Liver (tissue), 3 donors: ENCODE data around the gene ACTL8.

ENCODE experiments used
- CTCF ChIP-seq: fragments of 150-350 bp; IDR thresholded peaks from 2 replicates; pipeline ENCODE4 v1.5.1; 2017; ENCODE audit warnings: improper control_type of control experiment, low read depth, low read length; ENCODE audit not compliant: missing input control
- EGR1 ChIP-seq, 2 donors: IDR thresholded peaks; 2 replicates each; pipeline ENCODE4 v1.6.1; 2016 to 2018; ENCODE audit warnings: antibody characterized with exemption in 2 of 2, low read depth in 2 of 2
- MAX ChIP-seq: IDR thresholded peaks from 2 replicates; pipeline ENCODE4 v1.6.1; 2016; ENCODE audit warnings: antibody characterized with exemption
- RAD21 ChIP-seq, 2 donors: IDR thresholded peaks; 2 replicates each; pipeline ENCODE4 v1.6.1; 2016; ENCODE audit warnings: antibody characterized with exemption in 2 of 2, mild to moderate bottlenecking in 2 of 2
- RXRA ChIP-seq, 2 donors: IDR thresholded peaks; 2 replicates each; pipeline ENCODE4 v1.6.1; 2017 to 2018; ENCODE audit warnings: antibody characterized with exemption in 2 of 2, mild to moderate bottlenecking in 1 of 2
- SP1 ChIP-seq: IDR thresholded peaks from 2 replicates; pipeline ENCODE4 v1.6.1; 2018; ENCODE audit warnings: antibody characterized with exemption, mild to moderate bottlenecking
- TAF1 ChIP-seq: conservative IDR thresholded peaks from 2 replicates; pipeline ENCODE4 v1.6.1; 2016; ENCODE audit warnings: antibody characterized with exemption, mild to moderate bottlenecking
- YY1 ChIP-seq: IDR thresholded peaks from 2 replicates; pipeline ENCODE4 v1.6.1; 2016; ENCODE audit warnings: antibody characterized with exemption, mild to moderate bottlenecking
- TF ChIP-seq, protein P1 (sequence below): IDR thresholded peaks from 2 replicates; pipeline ENCODE4 v1.6.1; 2016; ENCODE audit warnings: antibody characterized with exemption, mild to moderate bottlenecking
- TF ChIP-seq, protein P2 (sequence below): IDR thresholded peaks from 2 replicates; pipeline ENCODE4 v1.6.1; 2016; ENCODE audit warnings: antibody characterized with exemption
- donor health status: healthy.
- donor health status: healthy.

DNA sequence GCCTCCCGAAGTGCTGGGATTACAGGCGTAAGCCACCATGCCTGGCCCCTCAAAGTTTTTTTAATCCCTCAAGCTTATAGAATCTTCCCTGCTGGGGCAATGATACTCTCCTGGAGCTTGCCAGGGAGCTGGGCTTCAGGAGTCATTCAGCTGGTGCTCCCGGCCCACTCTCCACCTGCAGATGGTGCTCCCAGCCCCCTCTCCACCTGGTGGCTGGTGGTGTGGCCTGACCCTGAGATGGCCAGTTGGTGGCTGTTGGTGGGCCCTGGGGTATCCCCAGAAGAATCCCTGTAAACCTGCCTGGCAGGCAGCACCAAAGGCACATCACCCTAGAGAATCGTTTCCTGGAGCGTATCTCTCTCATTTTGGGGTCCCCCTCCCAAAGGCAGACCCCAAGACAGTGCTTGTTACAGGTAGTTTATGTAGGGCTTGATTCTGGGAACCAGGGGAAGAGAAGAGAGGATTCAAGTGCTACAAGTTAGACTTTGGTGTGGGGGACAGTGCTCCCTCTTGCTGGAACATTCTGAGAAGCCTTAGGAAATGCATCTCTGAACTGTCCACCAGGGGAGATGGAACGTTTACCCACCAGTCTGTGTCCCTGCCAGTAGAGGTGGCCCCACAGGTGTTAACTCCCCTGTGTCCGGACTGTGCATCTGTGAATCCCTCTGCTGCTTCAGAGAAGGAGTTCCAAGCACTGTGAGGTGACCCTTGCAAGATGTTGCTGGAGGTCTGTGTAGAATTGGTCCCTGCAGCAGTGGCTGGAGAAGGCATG, 29.1 kb upstream of the ACTL8 start:
- TF ChIP-seq SP1 = no peak
- no peak for TF ChIP-seq CTCF
- TF ChIP-seq MAX = no peak
- TF ChIP-seq RAD21 (IDR thresholded peaks at IDR 0.05) = no peak
- TF ChIP-seq, protein P1, sequence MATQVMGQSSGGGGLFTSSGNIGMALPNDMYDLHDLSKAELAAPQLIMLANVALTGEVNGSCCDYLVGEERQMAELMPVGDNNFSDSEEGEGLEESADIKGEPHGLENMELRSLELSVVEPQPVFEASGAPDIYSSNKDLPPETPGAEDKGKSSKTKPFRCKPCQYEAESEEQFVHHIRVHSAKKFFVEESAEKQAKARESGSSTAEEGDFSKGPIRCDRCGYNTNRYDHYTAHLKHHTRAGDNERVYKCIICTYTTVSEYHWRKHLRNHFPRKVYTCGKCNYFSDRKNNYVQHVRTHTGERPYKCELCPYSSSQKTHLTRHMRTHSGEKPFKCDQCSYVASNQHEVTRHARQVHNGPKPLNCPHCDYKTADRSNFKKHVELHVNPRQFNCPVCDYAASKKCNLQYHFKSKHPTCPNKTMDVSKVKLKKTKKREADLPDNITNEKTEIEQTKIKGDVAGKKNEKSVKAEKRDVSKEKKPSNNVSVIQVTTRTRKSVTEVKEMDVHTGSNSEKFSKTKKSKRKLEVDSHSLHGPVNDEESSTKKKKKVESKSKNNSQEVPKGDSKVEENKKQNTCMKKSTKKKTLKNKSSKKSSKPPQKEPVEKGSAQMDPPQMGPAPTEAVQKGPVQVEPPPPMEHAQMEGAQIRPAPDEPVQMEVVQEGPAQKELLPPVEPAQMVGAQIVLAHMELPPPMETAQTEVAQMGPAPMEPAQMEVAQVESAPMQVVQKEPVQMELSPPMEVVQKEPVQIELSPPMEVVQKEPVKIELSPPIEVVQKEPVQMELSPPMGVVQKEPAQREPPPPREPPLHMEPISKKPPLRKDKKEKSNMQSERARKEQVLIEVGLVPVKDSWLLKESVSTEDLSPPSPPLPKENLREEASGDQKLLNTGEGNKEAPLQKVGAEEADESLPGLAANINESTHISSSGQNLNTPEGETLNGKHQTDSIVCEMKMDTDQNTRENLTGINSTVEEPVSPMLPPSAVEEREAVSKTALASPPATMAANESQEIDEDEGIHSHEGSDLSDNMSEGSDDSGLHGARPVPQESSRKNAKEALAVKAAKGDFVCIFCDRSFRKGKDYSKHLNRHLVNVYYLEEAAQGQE = no peak
- TF ChIP-seq TAF1 = no peak
- no peak for TF ChIP-seq RXRA (IDR thresholded peaks at IDR 0.05)
- TF ChIP-seq, protein P2, sequence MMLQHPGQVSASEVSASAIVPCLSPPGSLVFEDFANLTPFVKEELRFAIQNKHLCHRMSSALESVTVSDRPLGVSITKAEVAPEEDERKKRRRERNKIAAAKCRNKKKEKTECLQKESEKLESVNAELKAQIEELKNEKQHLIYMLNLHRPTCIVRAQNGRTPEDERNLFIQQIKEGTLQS = no peak
- no peak for TF ChIP-seq EGR1 (IDR thresholded peaks at IDR 0.05; ENCODE audit: low read depth in 2 of 2)
- TF ChIP-seq YY1 = no peak
